Heart right ventricle (tissue), 16 donors: Measurements from ENCODE around the gene PROK1. TPM values are rescaled to one million over a fixed set of nuclear protein-coding genes. Genes with fewer than 3 reads are reported as not detected.
A peak's percentile ranks its signal among the peaks of the same experiment; 100 is the strongest.

Source experiments
- ATAC-seq, 8 donors: fragments of 200-7000 bp; cut with Tn5 transposase; one replicate each; pipeline ENCODE4 v1.9.1; 2020; ENCODE audit warnings: mild to moderate bottlenecking in 8 of 8, moderate library complexity in 8 of 8, moderate number of reproducible peaks in 1 of 8
- DNase-seq, 2 donors: peaks; one replicate each; pipeline ENCODE4 v3.0.0-alpha.2; 2020
- H3K27ac ChIP-seq, 10 donors: fragments of 200-600 bp; sonication (generic) in 2 of 10; one replicate each; pipeline versions ENCODE4 v1.5.0 to v1.8.0; 2020 to 2022; ENCODE audit warnings: mild to moderate bottlenecking in 3 of 10
- H3K27me3 ChIP-seq, 7 donors: fragments of 200-600 bp; one replicate each; pipeline ENCODE4 v1.8.0; 2021 to 2022; ENCODE audit warnings: mild to moderate bottlenecking in 2 of 7
- H3K36me3 ChIP-seq, 9 donors: fragments of 200-600 bp; sonication (generic) in 1 of 9; one replicate each; pipeline versions ENCODE4 v1.5.0 to v1.8.0; 2020 to 2022; ENCODE audit warnings: mild to moderate bottlenecking in 2 of 9
- H3K4me1 ChIP-seq, 9 donors: fragments of 200-600 bp; sonication (generic) in 1 of 9; one replicate each; pipeline versions ENCODE4 v1.5.0 to v1.8.0; 2020 to 2022; ENCODE audit warnings: mild to moderate bottlenecking in 4 of 9
- H3K4me3 ChIP-seq, 10 donors: fragments of 200-600 bp; sonication (generic) in 2 of 10; one replicate each; pipeline versions ENCODE4 v1.5.0 to v1.8.0; 2020 to 2022; ENCODE audit warnings: mild to moderate bottlenecking in 7 of 10, moderate library complexity in 2 of 10
- H3K9me3 ChIP-seq, 11 donors: fragments of 200-600 bp in 10 of 11; sonication (generic) in 2 of 11; one replicate each; pipeline versions ENCODE4 v1.5.0 to v1.8.0; 2013 to 2022; ENCODE audit warnings: mild to moderate bottlenecking in 2 of 11, control low read depth in 1 of 11, moderate library complexity in 1 of 11
- WGBS, 2 donors: extraction: QIAGEN DNeasy Blood & Tissue Kit; methylation state at CpG; one replicate each; pipeline ENCODE4 v1.1.7; 2013; ENCODE audit warnings: inconsistent platforms in 1 of 2; 5-methylcytosine and 5-hydroxymethylcytosine counted together
- intact Hi-C, 10 donors: fragments of 100-400 bp; cut with DNase I; formaldehyde crosslinking; loops; one replicate each; pipeline versions ENCODE4 v1.11.1 to v1.14.2; 2022
- polyA plus RNA-seq, 2 donors: library from polyadenylated mRNA; stranded (reverse); fragments of 200-250 nt; gene quantifications; one replicate each; pipeline ENCODE4 v1.2.3, GENCODE V29; 2013
- total RNA-seq, 10 donors: library from RNA; stranded (reverse); fragmentation: NEBNext Ultra II Directional in 3 of 10; extraction: Animal tissue kit (Norgen Biotek cat#: 25700) in 3 of 10; gene quantifications; one replicate each; pipeline versions ENCODE4 v1.2.1 to v1.2.4, GENCODE V29; 2021 to 2023
- TF ChIP-seq, protein P1 (sequence below), 9 donors: fragments of 200-600 bp; sonication (generic) in 2 of 9; IDR thresholded peaks; one replicate each; pipeline versions ENCODE4 v1.5.0 to v1.8.0; 2021 to 2022; ENCODE audit warnings: antibody characterized with exemption in 9 of 9, mild to moderate bottlenecking in 5 of 9, moderate library complexity in 1 of 9
- donor health status: Arrhythmogenic right ventricular cardiomyopathy.
- donor health status: ischemic (EF 13 %, LVEDD 7.1; RV severe dilation, severe dysfunction).
- donor health status: healthy with polysubstance abuse.
- donor health status: DM: no; HTN: yes; CAD: no.
- donor health status: DM: no; HTN: no; CAD: no.
- donor health status: ischemic (EF 25% LVEDD 6.9; RV normal size, moderate dysfunction).
- donor health status: ischemic (EF 25% LVEDD 5.7; RV mildly dilated, moderate dysfunction).
- donor health status: healthy.
- donor health status: DM: yes; HTN: yes; CAD: no.
- donor health status: Ischemic cardiomyopathy.
- donor health status: ischemic (EF 35%, LVEDD 5.7; RV mildly dilated, moderate dysfunction).
- donor health status: nonischemic (EF 11% LVEDD 7.7; RV severe dilation, severe dysfunction).
- donor health status: DM: yes; HTN: yes; CAD: no.
- donor health status: PGD.
- donor health status: ischemic (EF 29% LVEDD 5.4; RV normal size, mild dysfunction).
- donor health status: nonischemic (EF 23%, LVEDD 6.1; RV moderate dilation, normal function).

The PROK1 gene
- total and polyA plus RNA-seq, 12 donors = 0.07 to 6.8 (median 0.29) TPM; not detected in 5

- TF ChIP-seq, protein P1, sequence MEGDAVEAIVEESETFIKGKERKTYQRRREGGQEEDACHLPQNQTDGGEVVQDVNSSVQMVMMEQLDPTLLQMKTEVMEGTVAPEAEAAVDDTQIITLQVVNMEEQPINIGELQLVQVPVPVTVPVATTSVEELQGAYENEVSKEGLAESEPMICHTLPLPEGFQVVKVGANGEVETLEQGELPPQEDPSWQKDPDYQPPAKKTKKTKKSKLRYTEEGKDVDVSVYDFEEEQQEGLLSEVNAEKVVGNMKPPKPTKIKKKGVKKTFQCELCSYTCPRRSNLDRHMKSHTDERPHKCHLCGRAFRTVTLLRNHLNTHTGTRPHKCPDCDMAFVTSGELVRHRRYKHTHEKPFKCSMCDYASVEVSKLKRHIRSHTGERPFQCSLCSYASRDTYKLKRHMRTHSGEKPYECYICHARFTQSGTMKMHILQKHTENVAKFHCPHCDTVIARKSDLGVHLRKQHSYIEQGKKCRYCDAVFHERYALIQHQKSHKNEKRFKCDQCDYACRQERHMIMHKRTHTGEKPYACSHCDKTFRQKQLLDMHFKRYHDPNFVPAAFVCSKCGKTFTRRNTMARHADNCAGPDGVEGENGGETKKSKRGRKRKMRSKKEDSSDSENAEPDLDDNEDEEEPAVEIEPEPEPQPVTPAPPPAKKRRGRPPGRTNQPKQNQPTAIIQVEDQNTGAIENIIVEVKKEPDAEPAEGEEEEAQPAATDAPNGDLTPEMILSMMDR (IDR thresholded peaks at IDR 0.05) = no peak
- intact Hi-C loops = loop anchor here in 2 of 10 donors (5.0 to 10.0 kb wide), 2 partner anchors 151 to 154 kb away; no protein-coding TSS in a partner anchor
- H3K4me3 ChIP-seq = no peak overlapping the region
- ATAC-seq (peak in 1 of 8 donors; percentile 19), DNase-seq (no peak)
- H3K27ac ChIP-seq = peak overlapping the region in 3 of 10 donors; percentile 33 to 50 (median 47)
- H3K9me3 ChIP-seq = no peaks in the 10 kb centered on the region
- H3K36me3 ChIP-seq = no peaks in the 10 kb centered on the region
- peaks cover 0 to 17% (median 6%) of the 10 kb centered on the region in 9 donors for H3K4me1 ChIP-seq
- 71 to 80% methylated on average over 7 of the region's 7 CpGs for WGBS, 2 donors
- H3K27me3 ChIP-seq = no peaks in the 10 kb centered on the region
Measured at GRCh38 chr1:110465814-110466380, 14.9 kb downstream of the PROK1 start.

DNA sequence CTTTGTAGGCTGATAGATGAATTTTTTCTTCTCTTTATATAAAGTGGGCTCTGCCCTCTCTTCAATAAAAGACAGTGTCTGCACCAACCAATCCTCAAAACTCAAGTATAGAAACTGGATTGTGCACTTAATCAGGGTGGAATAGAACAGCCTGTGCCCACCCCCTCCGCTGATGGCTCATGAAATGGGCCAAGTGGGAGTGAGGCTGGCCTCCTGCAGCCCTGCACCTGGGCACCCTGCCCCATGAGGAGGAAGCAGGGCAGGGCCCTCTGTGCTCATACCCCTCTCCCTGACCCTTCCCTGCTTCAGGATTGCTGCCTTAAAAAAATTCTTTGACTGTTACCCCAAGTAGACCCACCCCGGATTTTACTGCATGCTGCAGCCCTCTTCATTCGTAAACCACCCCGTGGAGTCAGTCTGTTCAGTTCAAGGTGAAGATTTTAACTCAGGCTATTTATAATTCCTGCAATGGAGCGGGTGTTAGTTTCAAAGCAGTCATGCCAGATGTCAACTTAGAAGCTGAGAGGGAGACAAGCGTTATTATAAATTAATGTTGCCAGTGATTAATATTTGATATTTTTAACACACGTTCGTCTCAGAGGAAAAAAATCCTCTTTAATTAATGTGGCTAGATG lies 15.8 kb downstream of the PROK1 start:
- Histone ChIP-seq H3K36me3 (no peaks in the 10 kb centered on the region), H3K9me3 (no peaks in the 10 kb centered on the region), H3K27ac (peak overlapping the region in 7 of 10 donors; percentile 15 to 61 (median 35)), H3K4me3 (no peak overlapping the region), H3K27me3 (no peaks in the 10 kb centered on the region), H3K4me1 (peaks cover 0 to 17% (median 6%) of the 10 kb centered on the region in 9 donors)
- DNase-seq (no peak), ATAC-seq (peak in 6 of 8 donors; percentile 41 to 79 (median 72))
- intact Hi-C loops = loop anchor here in 2 of 10 donors (5.0 to 10.0 kb wide), 2 partner anchors 152 to 154 kb away; no protein-coding TSS in a partner anchor
- TF ChIP-seq, protein P1 (IDR thresholded peaks at IDR 0.05) = no peak
- WGBS, 2 donors = 36 to 49% methylated on average over 8 of the region's 8 CpGs

DNA sequence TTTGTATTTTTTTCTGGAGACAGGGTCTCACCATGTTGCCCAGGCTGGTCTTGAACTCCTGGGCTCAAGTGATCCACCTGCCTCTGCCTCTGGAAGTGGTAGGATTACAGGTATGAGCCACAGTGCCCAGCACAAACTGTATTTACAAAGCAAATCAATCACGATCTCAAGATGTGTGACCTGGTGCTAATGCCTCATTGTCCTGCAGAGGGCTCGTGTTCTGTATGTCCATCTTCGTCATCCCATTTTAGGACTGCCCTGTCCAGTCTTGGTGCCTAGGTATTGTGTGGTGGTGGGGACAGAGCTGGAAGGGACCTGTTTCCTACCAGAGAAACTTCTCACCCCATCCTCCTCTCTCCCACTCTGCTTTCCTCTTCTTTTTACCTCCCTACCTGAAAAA lies 20.2 kb downstream of the PROK1 start:
- no peaks in the 10 kb centered on the region for H3K27me3 ChIP-seq
- TF ChIP-seq, protein P1 (IDR thresholded peaks at IDR 0.05) = no peak
- H3K27ac ChIP-seq = no peak overlapping the region
- ATAC-seq (no peak), DNase-seq (no peak)
- H3K36me3 ChIP-seq = no peaks in the 10 kb centered on the region
- H3K4me1 ChIP-seq = peaks cover 0 to 15% (median 6%) of the 10 kb centered on the region in 9 donors
- H3K9me3 ChIP-seq = no peaks in the 10 kb centered on the region
- 71 to 77% methylated on average over 3 of the region's 3 CpGs for WGBS, 2 donors
- intact Hi-C loops = no loop called here
- H3K4me3 ChIP-seq = no peak overlapping the region

DNA sequence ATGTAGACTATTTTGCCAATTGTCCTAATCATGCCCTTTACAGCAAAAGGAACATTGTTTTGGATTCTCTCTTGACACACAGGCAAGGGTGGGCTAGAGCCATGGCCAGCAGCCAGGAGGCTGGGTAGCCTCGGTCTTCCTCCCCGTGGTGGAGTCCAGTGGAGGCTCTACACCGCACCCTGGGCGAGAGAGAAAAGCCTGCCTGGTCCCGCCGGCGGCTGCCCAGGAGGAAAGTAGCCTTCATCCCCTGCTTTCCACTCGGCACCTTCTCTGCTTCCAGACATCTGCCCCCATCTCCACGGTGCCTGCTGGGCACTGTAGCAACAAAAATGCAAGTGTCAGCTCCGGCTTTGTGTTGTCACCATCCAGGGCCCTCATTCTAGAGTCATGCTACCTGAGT lies 21.6 kb downstream of the PROK1 start:
- TF ChIP-seq, protein P1 (IDR thresholded peaks at IDR 0.05) = no peak
- WGBS, 2 donors = 79 to 80% methylated on average over 10 of the region's 10 CpGs

More for the DNA sequence above, 21.6 kb downstream of the PROK1 start:
- no peaks in the 10 kb centered on the region for H3K36me3 ChIP-seq
- H3K27me3 ChIP-seq = no peaks in the 10 kb centered on the region
- peaks cover 0 to 9% (median 4%) of the 10 kb centered on the region in 9 donors for H3K4me1 ChIP-seq
- intact Hi-C loops = no loop called here
- no peak overlapping the region for H3K4me3 ChIP-seq
- H3K27ac ChIP-seq = no peak overlapping the region
- ATAC-seq = no peak
- no peaks in the 10 kb centered on the region for H3K9me3 ChIP-seq
- DNase-seq = no peak
